HepG2 (cell line): ENCODE results near the gene TF. TPM values are rescaled to one million over a fixed set of nuclear protein-coding genes. Genes with fewer than 3 reads are reported as not detected.

Experiments
- CBX5 ChIP-seq: sonication (generic); formaldehyde crosslinking; IDR thresholded peaks from 2 replicates; pipeline ENCODE4 v1.4.0; 2020; ENCODE audit warnings: missing genetic modification reagents, borderline replicate concordance
- GZF1 ChIP-seq: sonication (generic); formaldehyde crosslinking; IDR thresholded peaks from 2 replicates; pipeline ENCODE4 v1.5.1; 2020; ENCODE audit warnings: mild to moderate bottlenecking, missing genetic modification reagents
- SCMH1 ChIP-seq: sonication (generic); formaldehyde crosslinking; IDR thresholded peaks from 2 replicates; pipeline ENCODE4 v1.9.0; 2021; ENCODE audit warnings: missing genetic modification reagents, mild to moderate bottlenecking, borderline replicate concordance
- SMARCE1 ChIP-seq: fragments of 450-650 bp; IDR thresholded peaks from 2 replicates; pipeline ENCODE4 v1.6.1; 2017; ENCODE audit warnings: borderline replicate concordance
- SPEN ChIP-seq: sonication (generic); formaldehyde crosslinking; IDR thresholded peaks from 2 replicates; pipeline ENCODE4 v1.5.1; 2020; ENCODE audit warnings: low read depth, mild to moderate bottlenecking, missing genetic modification reagents
- XBP1 ChIP-seq: sonication (generic); formaldehyde crosslinking; IDR thresholded peaks from 2 replicates; pipeline ENCODE4 v1.5.0; 2020; ENCODE audit warnings: missing genetic modification reagents
- ZC3H4 ChIP-seq: sonication (generic); formaldehyde crosslinking; IDR thresholded peaks from 2 replicates; pipeline ENCODE4 v1.4.0; 2020; ENCODE audit warnings: missing genetic modification reagents, borderline replicate concordance
- ZNF367 ChIP-seq: sonication (generic); formaldehyde crosslinking; IDR thresholded peaks from 2 replicates; pipeline ENCODE4 v1.4.0; 2020; ENCODE audit warnings: missing genetic modification reagents, borderline replicate concordance
- ZNF441 ChIP-seq: sonication (generic); formaldehyde crosslinking; IDR thresholded peaks from 2 replicates; pipeline ENCODE4 v1.7.0; 2021; ENCODE audit warnings: missing genetic modification reagents, borderline replicate concordance
- ZNF775 ChIP-seq: sonication (generic); formaldehyde crosslinking; IDR thresholded peaks from 2 replicates; pipeline ENCODE4 v1.4.0; 2020; ENCODE audit warnings: missing genetic modification reagents, mild to moderate bottlenecking, moderate library complexity, borderline replicate concordance
- polyA plus RNA-seq, 8 experiments: library from polyadenylated mRNA; depleted of rRNA in 3 of 8; stranded (reverse) in 7 of 8; unstranded in 1 of 8; fragments of >200 nt; fragmentation: Illumina TruSeq in 4 of 8; extraction: Trizol in 4 of 8; gene quantifications; 2 replicates each; pipeline versions ENCODE4 v1.2.1 to v1.2.3, GENCODE V29; 2011 to 2016; ENCODE audit warnings: low read depth in 4 of 8, missing spikeins in 1 of 8, mixed read lengths in 1 of 8; ENCODE audit not compliant: insufficient read depth in 1 of 8
- total RNA-seq, 5 experiments: library from RNA; depleted of rRNA; stranded (reverse); fragments of >200 nt; fragmentation: Illumina TruSeq; extraction: Trizol; gene quantifications; 2 replicates each; pipeline ENCODE4 v1.2.3, GENCODE V29; 2016; ENCODE audit warnings: low read depth in 1 of 5
- TF ChIP-seq, protein P1 (sequence below): sonication (generic); formaldehyde crosslinking; IDR thresholded peaks from 2 replicates; pipeline ENCODE4; 2020; ENCODE audit warnings: missing genetic modification reagents, mild to moderate bottlenecking, borderline replicate concordance
- TF ChIP-seq, protein P2 (sequence below), 2 experiments: fragments of 450-650 bp in 1 of 2; sonication (generic) in 1 of 2; formaldehyde crosslinking in 1 of 2; IDR thresholded peaks; 2 replicates each; pipeline versions ENCODE4 v1.6.1 to v1.8.0; 2016 to 2022; ENCODE audit warnings: antibody characterized with exemption in 1 of 2, mild to moderate bottlenecking in 1 of 2, missing genetic modification reagents in 1 of 2
- TF ChIP-seq, protein P3 (sequence below): sonication (generic); formaldehyde crosslinking; IDR thresholded peaks from 2 replicates; pipeline ENCODE4 v1.4.0; 2020; ENCODE audit warnings: missing genetic modification reagents
- TF ChIP-seq, protein P4 (sequence below): conservative IDR thresholded peaks from 2 replicates; pipeline ENCODE4 v1.6.1; 2018; ENCODE audit warnings: missing genetic modification reagents

Gene TF
- total and polyA plus RNA-seq, 2 of the 13 experiments (the other 11 are each of a cell fraction or from before 2014, with no cell fraction given): 10,074 to 11,821 TPM

- TF ChIP-seq, protein P1, sequence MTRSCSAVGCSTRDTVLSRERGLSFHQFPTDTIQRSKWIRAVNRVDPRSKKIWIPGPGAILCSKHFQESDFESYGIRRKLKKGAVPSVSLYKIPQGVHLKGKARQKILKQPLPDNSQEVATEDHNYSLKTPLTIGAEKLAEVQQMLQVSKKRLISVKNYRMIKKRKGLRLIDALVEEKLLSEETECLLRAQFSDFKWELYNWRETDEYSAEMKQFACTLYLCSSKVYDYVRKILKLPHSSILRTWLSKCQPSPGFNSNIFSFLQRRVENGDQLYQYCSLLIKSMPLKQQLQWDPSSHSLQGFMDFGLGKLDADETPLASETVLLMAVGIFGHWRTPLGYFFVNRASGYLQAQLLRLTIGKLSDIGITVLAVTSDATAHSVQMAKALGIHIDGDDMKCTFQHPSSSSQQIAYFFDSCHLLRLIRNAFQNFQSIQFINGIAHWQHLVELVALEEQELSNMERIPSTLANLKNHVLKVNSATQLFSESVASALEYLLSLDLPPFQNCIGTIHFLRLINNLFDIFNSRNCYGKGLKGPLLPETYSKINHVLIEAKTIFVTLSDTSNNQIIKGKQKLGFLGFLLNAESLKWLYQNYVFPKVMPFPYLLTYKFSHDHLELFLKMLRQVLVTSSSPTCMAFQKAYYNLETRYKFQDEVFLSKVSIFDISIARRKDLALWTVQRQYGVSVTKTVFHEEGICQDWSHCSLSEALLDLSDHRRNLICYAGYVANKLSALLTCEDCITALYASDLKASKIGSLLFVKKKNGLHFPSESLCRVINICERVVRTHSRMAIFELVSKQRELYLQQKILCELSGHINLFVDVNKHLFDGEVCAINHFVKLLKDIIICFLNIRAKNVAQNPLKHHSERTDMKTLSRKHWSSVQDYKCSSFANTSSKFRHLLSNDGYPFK (CRISPR knock-in tag): no peak
- TF ChIP-seq ZNF441 (CRISPR knock-in tag): no peak
- TF ChIP-seq GZF1: no peak
- TF ChIP-seq, protein P2, sequence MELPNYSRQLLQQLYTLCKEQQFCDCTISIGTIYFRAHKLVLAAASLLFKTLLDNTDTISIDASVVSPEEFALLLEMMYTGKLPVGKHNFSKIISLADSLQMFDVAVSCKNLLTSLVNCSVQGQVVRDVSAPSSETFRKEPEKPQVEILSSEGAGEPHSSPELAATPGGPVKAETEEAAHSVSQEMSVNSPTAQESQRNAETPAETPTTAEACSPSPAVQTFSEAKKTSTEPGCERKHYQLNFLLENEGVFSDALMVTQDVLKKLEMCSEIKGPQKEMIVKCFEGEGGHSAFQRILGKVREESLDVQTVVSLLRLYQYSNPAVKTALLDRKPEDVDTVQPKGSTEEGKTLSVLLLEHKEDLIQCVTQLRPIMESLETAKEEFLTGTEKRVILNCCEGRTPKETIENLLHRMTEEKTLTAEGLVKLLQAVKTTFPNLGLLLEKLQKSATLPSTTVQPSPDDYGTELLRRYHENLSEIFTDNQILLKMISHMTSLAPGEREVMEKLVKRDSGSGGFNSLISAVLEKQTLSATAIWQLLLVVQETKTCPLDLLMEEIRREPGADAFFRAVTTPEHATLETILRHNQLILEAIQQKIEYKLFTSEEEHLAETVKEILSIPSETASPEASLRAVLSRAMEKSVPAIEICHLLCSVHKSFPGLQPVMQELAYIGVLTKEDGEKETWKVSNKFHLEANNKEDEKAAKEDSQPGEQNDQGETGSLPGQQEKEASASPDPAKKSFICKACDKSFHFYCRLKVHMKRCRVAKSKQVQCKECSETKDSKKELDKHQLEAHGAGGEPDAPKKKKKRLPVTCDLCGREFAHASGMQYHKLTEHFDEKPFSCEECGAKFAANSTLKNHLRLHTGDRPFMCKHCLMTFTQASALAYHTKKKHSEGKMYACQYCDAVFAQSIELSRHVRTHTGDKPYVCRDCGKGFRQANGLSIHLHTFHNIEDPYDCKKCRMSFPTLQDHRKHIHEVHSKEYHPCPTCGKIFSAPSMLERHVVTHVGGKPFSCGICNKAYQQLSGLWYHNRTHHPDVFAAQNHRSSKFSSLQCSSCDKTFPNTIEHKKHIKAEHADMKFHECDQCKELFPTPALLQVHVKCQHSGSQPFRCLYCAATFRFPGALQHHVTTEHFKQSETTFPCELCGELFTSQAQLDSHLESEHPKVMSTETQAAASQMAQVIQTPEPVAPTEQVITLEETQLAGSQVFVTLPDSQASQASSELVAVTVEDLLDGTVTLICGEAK (IDR thresholded peaks at IDR 0.05): no peak
- TF ChIP-seq, protein P2 (CRISPR knock-in tag; IDR thresholded peaks at IDR 0.05): no peak; the same call in 1 of the 2 replicates
- TF ChIP-seq SCMH1: no peak
- TF ChIP-seq ZNF775: no peak
- TF ChIP-seq ZC3H4 (CRISPR knock-in tag): no peak
- TF ChIP-seq SPEN: peak; percentile 61; the same call in 1 of the 2 replicates
- TF ChIP-seq ZNF367: no peak
- TF ChIP-seq XBP1 (CRISPR knock-in tag): no peak
- TF ChIP-seq CBX5: no peak
- TF ChIP-seq, protein P3, sequence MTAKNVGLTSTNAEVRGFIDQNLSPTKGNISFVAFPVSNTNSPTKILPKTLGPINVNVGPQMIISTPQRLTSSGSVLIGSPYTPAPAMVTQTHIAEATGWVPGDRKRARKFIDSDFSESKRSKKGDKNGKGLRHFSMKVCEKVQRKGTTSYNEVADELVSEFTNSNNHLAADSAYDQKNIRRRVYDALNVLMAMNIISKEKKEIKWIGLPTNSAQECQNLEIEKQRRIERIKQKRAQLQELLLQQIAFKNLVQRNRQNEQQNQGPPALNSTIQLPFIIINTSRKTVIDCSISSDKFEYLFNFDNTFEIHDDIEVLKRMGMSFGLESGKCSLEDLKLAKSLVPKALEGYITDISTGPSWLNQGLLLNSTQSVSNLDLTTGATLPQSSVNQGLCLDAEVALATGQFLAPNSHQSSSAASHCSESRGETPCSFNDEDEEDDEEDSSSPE (CRISPR knock-in tag): no peak
- TF ChIP-seq, protein P4, sequence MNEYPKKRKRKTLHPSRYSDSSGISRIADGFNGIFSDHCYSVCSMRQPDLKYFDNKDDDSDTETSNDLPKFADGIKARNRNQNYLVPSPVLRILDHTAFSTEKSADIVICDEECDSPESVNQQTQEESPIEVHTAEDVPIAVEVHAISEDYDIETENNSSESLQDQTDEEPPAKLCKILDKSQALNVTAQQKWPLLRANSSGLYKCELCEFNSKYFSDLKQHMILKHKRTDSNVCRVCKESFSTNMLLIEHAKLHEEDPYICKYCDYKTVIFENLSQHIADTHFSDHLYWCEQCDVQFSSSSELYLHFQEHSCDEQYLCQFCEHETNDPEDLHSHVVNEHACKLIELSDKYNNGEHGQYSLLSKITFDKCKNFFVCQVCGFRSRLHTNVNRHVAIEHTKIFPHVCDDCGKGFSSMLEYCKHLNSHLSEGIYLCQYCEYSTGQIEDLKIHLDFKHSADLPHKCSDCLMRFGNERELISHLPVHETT: no peak
- TF ChIP-seq SMARCE1: no peak
These were observed 15.2 kb upstream of the TF start (continued) for GRCh38 chr3:133730993-133731392.
